SK-N-SH treated with all-trans-retinoic acid at 6 μM for 48 hours (cell line): ENCODE data around the gene CFAP74.

Experiments
- ATAC-seq: fragments of 200-7000 bp; cut with Tn5 transposase; 3 replicates; pipeline ENCODE4 v1.9.1; 2020; ENCODE audit warnings: mild to moderate bottlenecking, moderate library complexity
- ARNTL ChIP-seq: fragments of 450-650 bp; formaldehyde crosslinking; IDR thresholded peaks from 2 replicates; pipeline ENCODE4 v1.5.0; 2020; ENCODE audit warnings: low read depth, mild to moderate bottlenecking, moderate library complexity, borderline replicate concordance
- CREB5 ChIP-seq: fragments of 250-450 bp; sonication (Bioruptor Pico); IDR thresholded peaks from 2 replicates; pipeline ENCODE4 v1.5.1; 2020; ENCODE audit warnings: low read depth, mild to moderate bottlenecking, moderate library complexity
- CSDC2 ChIP-seq: fragments of 250-450 bp; sonication (Bioruptor Pico); IDR thresholded peaks from 2 replicates; pipeline ENCODE4 v1.5.0; 2020; ENCODE audit warnings: mild to moderate bottlenecking, moderate library complexity
- CSRNP3 ChIP-seq: fragments of 250-450 bp; sonication (Bioruptor Pico); IDR thresholded peaks from 2 replicates; pipeline ENCODE4 v1.5.1; 2021; ENCODE audit warnings: mild to moderate bottlenecking, moderate library complexity
- ESRRG ChIP-seq: fragments of 250-450 bp; sonication (Bioruptor Pico); IDR thresholded peaks from 2 replicates; pipeline ENCODE4 v1.6.1; 2021; ENCODE audit warnings: mild to moderate bottlenecking
- GLIS3 ChIP-seq: fragments of 250-450 bp; sonication (Bioruptor Pico); IDR thresholded peaks from 2 replicates; pipeline ENCODE4 v1.5.0; 2020; ENCODE audit warnings: mild to moderate bottlenecking, moderate library complexity
- ISL1 ChIP-seq: fragments of 250-450 bp; sonication (Bioruptor Pico); IDR thresholded peaks from 2 replicates; pipeline ENCODE4 v2.1.2; 2022; ENCODE audit warnings: mild to moderate bottlenecking, moderate library complexity
- OSR1 ChIP-seq: fragments of 250-450 bp; sonication (Bioruptor Pico); IDR thresholded peaks from 2 replicates; pipeline ENCODE4 v1.8.0; 2022; ENCODE audit warnings: moderate library complexity, mild to moderate bottlenecking, inconsistent platforms
- POU6F1 ChIP-seq: fragments of 250-450 bp; sonication (Bioruptor Pico); IDR thresholded peaks from 2 replicates; pipeline ENCODE4 v1.8.0; 2021; ENCODE audit warnings: low read depth, mild to moderate bottlenecking, moderate library complexity, borderline replicate concordance
- PPARA ChIP-seq: fragments of 250-450 bp; sonication (Bioruptor Pico); IDR thresholded peaks from 2 replicates; pipeline ENCODE4 v1.5.0; 2020; ENCODE audit warnings: mild to moderate bottlenecking, borderline replicate concordance
- RARB ChIP-seq: fragments of 250-450 bp; sonication (Bioruptor Pico); IDR thresholded peaks from 2 replicates; pipeline ENCODE4 v1.8.0; 2021; ENCODE audit warnings: mild to moderate bottlenecking, moderate library complexity
- SNAI2 ChIP-seq: fragments of 250-450 bp; sonication (Bioruptor Pico); IDR thresholded peaks from 2 replicates; pipeline ENCODE4 v1.5.0; 2020; ENCODE audit warnings: mild to moderate bottlenecking, moderate library complexity
- TOX ChIP-seq: fragments of 250-450 bp; sonication (Bioruptor Pico); IDR thresholded peaks from 2 replicates; pipeline ENCODE4 v1.8.0; 2021; ENCODE audit warnings: mild to moderate bottlenecking, moderate library complexity, borderline replicate concordance
- ZC3H10 ChIP-seq: fragments of 250-450 bp; sonication (Bioruptor Pico); IDR thresholded peaks from 2 replicates; pipeline ENCODE4 v1.5.1; 2021; ENCODE audit warnings: mild to moderate bottlenecking, moderate library complexity
- ZFP3 ChIP-seq: fragments of 250-450 bp; sonication (Bioruptor Pico); IDR thresholded peaks from 2 replicates; pipeline ENCODE4 v1.5.0; 2020; ENCODE audit warnings: mild to moderate bottlenecking, moderate library complexity
- ZNF565 ChIP-seq: fragments of 450-650 bp; formaldehyde crosslinking; conservative IDR thresholded peaks from 2 replicates; pipeline ENCODE4 v1.5.0; 2020; ENCODE audit warnings: low read depth, mild to moderate bottlenecking, moderate library complexity
- ZNF70 ChIP-seq: fragments of 450-650 bp; formaldehyde crosslinking; IDR thresholded peaks from 2 replicates; pipeline ENCODE4 v1.5.0; 2020; ENCODE audit warnings: mild to moderate bottlenecking, moderate library complexity
- ZNF8 ChIP-seq: fragments of 450-650 bp; formaldehyde crosslinking; IDR thresholded peaks from 2 replicates; pipeline ENCODE4 v1.5.0; 2020; ENCODE audit warnings: mild to moderate bottlenecking, moderate library complexity

The CFAP74 gene

GRCh38 chr1:1889847-1890505, 113.6 kb downstream of the CFAP74 start:
- TF ChIP-seq GLIS3 (CRISPR knock-in tag) (0 out of 2 replicates have a peak, but pooled peaks have one; percentile 24), ZFP3 (no peak)
- ATAC-seq: peak; percentile 14; the same call in 2 of the 3 replicates

GRCh38 chr1:1889090-1889750, 114.4 kb downstream of the CFAP74 start:
- ATAC-seq: no peak
- TF ChIP-seq TOX (CRISPR knock-in tag) (no peak), ZC3H10 (no peak), ZFP3 (no peak), POU6F1 (no peak), SNAI2 (CRISPR knock-in tag) (no peak), ISL1 (no peak), ESRRG (CRISPR knock-in tag) (no peak), CSDC2 (CRISPR knock-in tag) (no peak), CSRNP3 (no peak), ARNTL (CRISPR knock-in tag) (no peak), RARB (CRISPR knock-in tag) (no peak), CREB5 (CRISPR knock-in tag) (no peak)

GRCh38 chr1:1883890-1884289, 119.7 kb downstream of the CFAP74 start:
- peak; percentile 10 for ATAC-seq

GRCh38 chr1:1883092-1883873, 120.3 kb downstream of the CFAP74 start:
- peak; percentile 88 for TF ChIP-seq ZNF70 (CRISPR knock-in tag)
- TF ChIP-seq ZNF565 (CRISPR knock-in tag): no peak
- peak; percentile 50 for ATAC-seq

GRCh38 chr1:1881727-1882126, 121.9 kb downstream of the CFAP74 start:
- ATAC-seq: no peak
- TF ChIP-seq PPARA (no peak), ZNF8 (no peak), OSR1 (CRISPR knock-in tag) (no peak), ISL1 (no peak), ESRRG (CRISPR knock-in tag) (no peak), CREB5 (CRISPR knock-in tag) (no peak), ZFP3 (no peak)
